HS-27A (cell line): ENCODE data around the gene SCIN.
"Not testable (repeated sequence)": the region's sequence is repeated elsewhere in the genome, so short reads cannot be mapped to it uniquely, and the experiment has no call there.

Source experiments
- DNase-seq: peaks from one replicate; pipeline ENCODE4 v3.0.0-alpha.2; 2012; ENCODE audit warnings: low read depth, missing footprints

The SCIN gene

DNA sequence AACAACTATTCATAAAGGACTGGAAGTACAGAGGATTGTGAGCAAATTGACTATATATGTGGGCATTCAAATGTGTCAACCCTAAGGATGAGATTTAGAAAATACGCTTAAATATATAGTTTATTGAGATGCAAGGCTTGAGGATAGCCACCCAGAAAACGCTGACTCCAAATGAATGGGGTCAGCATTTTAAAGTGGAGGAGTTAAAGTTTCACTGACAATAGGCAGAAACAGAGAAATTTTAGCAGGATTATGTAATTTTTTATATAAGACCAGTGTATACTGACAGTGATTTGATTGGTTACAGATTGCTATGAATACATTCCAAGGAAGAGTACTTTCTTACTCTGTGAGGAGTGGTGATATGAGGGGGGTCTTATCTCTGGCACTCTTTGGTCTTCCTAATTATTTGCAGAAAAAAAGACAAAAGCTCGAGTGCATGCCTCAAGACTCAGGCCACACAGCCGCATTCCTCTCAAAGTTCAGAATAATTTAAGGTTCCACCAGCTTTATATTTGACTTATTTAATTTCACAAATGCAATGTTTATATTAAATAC, 78.3 kb downstream of the SCIN start:
- no peak for DNase-seq

DNA sequence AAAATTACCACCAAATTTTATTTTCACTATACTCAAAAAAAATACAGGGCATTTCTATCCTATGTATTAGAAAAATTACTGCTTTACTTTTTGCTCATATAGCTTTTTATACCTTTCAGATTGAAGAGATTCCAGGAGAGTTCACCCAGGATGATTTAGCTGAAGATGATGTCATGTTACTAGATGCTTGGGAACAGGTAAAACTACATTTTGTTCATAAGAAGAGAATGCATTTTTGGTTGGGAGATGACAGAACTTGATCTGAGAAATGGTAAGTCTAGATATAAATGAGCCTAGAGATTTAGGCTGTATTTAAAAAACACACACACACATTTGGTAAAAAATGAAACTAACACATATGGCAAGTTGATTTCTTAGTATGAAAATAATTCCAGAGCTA, 78.8 kb downstream of the SCIN start:
- DNase-seq: no peak

DNA sequence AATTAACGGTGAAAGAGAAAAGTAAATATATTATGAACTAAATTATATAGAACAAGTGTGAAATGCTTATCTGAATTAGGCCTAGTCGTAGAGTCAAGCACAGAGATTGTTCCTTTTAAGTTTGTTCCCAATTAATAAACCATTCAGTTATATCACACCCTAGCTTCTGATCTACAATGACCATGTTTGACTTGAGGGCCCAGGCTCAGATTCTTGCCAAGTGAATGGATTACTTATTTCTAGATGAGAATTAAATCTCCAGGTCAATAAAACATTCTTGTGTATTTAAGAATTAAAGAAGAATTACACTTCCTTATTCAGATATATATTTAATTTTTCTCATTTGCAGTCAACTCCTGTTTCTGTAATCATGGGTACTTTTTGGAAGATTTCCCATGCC, 79.6 kb downstream of the SCIN start:
- no peak for DNase-seq

DNA sequence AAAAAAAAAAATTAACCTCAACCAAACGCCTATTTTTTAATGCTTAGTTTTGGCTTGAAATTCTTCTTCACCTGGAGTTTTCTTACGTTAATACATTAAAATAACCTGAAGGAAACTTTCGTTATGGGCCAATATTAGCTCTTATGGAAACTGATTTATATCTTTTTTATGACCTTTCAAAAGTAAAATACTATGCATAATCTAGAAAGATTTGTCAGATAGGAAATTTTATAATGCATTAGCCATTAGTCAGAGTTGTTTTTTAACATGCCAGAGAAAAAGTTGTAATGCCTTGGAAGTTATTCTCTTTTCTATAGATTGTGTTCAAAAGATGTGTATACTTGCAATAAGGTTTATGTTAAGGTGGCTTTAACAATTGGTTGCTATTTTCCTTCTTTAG, 82.6 kb downstream of the SCIN start:
- DNase-seq: no peak

DNA sequence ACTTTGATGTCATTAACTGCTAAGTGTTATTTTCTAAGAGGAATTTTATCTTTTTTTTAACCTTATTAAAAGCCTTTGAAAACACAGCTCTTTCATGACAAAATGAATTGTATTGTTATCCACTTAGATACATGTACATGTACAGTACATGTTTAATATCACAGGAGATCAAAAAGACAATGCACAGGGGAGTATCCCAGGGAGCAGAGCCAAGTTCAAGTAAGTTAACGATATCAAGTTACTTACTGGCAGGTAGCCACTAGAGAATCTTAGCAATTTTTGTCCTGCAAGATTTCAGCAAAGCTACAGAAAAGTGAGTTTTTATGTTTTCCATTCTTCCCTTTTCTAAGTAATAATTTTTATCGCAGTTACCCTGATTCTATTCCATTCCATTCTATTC, 83.0 kb downstream of the SCIN start:
- DNase-seq: no peak

DNA sequence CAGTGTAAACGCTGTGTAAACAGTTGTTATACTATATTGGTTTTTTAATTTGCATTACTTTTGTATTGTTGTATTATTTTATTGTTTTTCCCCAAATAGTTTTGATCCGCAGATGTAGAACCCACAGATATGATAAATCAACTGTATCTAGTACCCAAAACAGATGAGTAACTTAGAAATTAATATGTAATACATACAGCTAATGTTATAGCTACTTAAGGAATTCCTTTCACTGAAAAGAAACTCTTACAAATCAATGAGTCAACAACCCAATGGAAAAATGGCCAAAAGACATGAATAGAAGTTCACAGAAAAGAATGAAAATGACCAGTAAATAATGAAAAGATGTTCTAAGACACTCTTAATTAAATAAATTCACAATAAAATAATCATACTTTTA, 84.6 kb downstream of the SCIN start:
- no peak for DNase-seq

DNA sequence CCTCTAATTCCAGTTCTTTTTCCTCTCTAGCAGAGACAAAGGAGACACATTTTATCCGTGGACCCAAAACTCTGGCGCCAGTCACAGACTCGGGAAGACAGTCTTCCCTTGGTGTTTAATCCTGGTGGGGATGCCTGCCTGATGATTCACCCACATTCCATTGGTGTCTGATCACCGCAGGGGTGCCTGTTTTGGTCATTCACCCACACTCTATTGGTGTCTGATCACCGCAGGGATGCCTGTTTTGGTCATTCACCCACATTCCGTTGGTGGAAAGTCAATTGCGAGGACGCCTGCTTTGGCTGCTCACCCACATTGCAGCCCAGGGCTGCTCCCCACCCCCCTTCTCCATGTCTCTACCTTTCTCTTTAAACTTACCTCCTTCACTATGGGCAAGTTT, 89.9 kb downstream of the SCIN start:
- peak; percentile 94 for DNase-seq

DNA sequence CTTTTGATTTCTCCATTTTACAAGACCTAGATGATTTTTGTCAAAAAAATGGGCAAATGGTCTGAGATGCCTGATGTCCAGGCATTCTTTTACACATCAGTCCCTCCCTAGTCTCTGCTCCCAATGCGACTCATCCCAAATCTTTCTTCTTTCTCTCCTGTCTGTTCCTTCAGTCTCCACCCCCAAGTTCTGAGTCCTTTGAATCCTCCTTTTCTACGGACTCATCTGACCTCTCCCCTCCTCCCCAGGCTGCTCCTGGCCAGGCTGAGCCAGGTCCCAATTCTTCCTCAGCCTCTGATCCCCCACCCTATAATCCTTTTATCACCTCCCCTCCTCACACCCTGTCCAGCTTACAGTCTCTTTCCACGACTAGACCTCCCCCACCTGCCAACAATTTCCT, 90.5 kb downstream of the SCIN start:
- DNase-seq: not testable (repeated sequence)

DNA sequence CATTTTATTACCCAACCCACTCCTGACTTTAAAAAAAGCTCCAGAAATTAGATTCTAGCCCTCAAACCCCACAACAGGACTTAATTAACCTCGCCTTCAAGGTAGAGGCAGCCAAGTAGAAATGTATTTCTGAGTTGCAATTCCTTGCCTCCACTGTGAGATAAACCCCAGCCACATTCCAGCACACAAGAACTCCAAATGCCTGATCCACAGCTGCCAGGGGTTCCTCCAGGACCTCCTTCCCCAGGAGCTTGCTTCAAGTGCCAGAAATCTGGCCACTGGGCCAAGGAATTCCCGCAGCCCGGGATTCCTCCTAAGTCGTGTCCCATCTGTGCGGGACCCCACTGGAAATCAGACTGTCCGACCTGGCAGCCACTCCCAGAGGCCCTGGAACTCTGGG, 91.1 kb downstream of the SCIN start:
- DNase-seq: no peak

DNA sequence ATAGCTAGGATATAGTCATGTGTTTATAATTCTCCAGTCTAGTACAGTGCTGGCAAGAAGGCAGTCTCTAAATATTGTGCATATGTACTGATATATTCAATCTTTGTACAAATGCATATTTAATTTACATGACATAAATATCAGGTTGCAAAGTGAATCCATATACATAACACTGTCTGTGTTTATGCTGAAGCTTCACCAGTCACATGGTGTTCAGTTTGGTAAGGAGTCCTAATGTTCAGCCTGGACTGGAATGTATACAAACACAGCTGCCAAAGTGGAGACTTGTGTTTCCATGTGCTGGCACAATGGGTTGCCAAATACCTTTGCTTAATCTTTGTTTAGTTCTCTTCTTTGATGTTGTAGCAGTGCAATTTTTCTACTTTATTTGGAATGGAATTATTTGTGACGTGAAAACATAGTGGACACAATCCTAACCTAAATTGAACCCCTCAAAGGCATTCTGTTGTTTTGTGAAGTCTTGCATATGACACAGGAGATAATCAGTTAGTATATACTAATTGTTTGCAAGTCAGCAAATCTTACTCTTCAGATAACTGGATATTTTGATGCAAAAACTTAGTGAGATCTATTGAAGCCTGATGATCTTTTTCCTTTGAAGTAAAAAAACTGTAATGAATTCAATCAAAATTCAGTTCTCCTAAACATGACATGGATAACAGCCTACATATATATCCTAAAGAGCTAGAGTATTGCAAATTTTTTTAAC, 99.6 kb downstream of the SCIN start:
- no peak for DNase-seq

DNA sequence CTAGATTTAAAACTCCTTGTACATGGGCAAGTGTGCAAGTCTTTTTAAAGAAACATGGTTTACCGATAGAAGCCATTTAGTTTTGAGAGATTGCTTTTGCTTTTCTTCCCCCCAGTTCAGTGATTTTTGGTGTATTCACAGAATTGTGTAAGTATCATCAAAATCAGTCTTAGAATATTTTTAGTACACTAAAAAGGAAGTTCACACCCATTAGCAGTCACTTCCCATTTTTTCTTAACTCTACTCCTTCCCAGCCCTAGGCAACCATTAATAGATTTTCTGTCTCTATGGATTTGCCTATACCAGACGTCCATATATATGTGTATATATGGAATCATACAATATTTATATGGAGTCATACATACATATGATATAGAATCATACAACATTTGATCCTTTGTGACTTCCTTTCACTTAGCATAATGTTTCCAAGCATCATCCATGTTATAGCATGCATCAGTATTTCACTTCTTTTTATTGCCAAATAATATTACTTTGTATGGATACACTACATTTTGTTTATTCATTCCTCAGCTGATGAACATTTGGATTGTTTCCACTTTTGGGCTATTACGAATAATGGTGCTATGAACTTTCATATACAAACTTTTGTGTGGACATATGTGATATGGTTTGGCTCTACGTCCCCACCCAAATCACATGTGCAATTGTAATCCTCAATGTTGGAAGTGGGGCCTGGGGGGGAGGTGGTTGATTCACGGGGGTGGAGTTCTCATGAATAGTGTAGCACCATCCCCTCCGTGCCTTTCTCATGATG, 100.4 kb downstream of the SCIN start:
- no peak for DNase-seq

DNA sequence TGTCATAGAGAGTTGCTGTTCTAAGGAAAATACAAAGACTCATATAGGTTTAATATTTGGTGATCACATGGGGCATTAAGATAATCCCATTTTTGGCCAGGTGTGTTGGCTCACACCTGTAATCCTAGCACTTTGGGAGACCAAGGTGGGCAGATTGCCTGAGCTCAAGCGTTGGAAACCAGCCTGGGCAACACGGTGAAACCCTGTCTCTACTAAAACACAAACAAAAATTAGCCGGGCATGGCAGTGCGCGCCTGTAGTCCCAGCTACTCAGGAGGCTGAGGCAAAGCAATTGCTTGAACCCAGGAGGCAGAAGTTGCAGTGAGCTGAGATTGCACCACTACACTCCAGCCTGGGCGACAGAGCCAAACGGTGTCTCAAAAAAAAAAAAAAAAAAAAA, 102.9 kb downstream of the SCIN start:
- not testable (repeated sequence) for DNase-seq

DNA sequence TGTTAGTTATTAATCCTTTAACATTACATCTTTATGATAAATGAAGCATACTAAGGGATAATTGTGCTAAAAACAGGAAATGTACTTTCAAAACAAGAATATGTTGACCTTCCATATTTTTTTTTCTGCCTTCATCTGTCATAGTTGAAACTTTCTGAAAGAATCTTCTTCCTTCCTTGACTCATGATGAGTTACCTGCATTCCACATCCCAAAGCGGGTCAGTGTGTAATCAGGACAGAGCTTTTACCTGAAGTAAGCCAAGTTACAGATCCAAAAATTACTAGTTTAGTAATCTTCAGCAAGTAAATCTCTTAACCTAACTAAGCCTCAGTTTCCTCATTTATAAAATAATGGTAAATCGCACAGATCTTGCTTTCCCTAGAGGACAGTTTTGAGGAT, 103.5 kb downstream of the SCIN start:
- no peak for DNase-seq

DNA sequence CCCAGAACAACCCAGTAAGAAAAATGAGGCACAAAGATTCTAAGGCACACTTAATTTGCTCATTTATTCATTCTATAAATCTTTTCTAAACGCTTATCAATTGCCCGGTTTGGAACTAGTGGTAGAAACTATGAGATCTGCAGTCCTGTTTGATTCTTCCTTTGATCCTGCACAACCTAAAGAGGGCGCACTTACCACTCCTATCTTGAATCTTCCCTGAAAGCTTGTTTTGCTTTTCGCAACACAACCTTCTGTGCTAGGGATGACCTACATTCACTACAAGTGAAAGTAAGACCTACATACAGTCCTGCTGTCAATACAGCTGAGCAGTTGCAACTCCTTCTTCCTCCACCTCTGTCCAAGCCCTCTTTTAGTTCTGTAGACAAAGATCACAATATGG, 104.3 kb downstream of the SCIN start:
- DNase-seq: no peak

DNA sequence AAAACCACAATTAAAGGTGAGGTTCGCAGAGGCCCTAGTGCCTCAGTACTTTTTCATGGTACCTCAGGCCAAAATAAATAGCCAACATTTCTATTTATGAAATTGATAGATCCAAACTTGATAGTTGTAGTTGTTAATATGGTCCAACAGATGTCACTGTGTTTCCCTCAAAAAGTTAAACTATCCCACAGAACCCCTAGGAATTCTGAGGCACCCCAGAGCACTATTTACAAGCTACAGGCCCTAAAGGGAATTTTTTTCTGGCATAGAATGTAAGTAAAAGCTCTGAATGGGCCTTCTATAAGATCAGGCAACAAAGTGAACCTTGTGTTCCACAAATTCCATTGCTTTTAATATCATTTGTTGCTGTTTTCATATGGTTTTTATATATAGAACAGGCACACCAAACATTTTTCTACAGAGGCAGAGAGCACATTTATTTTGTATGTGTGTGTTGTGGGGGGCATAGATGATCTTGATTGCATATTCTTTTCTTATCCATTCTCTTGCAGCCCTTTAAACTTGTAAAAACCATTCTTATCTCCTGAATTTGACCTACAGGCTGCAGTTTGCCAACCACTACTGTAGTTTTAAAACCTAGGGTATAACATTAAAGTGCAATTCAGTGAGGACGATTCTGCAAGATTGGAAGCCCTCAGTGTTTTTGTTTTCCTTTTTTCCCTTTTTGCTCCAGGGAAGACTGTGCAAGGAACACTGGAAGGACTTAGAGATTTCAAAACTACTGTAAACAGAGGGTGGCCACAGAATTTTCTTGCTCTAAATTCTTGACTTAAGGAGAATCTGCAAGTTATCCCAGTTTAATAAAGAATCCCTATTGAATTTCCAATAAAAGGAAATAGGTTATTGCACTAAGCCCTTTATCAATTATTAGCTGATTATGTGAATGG, 113.4 kb downstream of the SCIN start:
- no peak for DNase-seq

DNA sequence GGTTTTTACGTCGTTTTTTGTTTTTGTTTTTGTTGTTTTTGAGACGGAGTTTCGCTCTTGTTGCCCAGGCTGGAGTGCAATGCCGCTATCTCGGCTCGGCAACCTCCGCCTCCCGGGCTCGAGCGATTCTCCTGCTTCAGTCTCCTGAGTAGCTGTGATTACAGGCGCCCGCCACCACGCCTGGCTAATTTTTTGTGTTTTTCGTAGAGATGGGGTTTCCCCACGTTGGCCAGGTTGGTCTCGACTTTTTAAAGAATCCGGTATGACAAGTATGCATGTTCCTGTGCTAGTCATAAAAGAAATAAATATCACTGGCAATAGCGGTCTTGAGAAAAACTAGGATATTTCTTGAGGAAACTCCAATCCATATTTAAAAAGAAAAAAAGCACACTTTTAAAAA, 114.2 kb downstream of the SCIN start:
- no peak for DNase-seq

DNA sequence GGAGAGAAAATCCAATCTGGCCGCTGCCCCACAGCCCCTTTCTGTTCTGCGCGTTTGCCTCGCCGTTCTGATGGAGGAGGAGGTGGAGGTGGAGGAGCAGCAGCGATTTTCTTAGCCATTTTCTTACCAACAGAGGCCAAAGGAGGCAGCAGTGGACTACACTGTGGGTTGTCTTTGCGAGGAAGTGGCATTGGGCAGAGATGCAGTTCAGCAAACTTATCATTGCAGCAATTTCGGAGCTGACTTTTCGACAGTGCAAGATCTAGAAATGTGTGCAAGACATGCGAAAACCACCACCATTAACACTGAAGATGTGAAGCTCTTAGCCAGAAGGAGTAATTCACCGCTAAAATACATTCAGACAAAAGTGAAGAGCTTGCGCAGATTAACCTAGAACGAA, 115.0 kb downstream of the SCIN start:
- no peak for DNase-seq

DNA sequence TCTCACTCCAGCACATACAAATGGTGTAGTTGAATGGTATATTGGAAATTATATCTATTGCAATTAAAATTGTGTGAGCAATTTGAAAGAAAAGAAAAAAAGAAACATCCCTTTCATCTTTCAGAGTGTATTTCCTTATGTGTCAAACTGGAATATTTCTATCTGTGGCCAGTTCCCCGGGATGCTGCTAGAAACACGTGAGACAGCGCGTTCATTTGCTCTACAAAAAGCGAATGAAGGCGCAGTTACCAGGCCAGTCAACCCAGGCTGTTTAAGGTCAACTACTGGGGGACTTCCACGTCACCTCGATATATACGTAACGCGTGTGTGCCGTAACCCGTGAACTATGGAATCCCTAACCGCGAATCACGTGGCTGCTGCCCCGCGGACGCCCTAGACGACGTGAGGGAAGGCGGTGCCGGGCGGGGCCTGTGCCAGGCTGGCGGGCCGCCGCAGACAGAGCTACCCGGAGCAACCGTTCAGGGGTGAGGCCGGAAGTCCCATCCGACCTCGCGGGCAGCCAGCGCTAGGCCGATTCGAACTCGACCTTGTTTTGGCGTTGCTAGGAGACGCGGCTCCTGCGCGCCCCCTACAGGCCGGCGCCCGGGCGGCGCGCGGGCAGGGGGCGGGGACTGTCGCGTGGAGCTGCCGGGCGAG, 115.8 kb downstream of the SCIN start:
- peak; percentile 66 for DNase-seq

DNA sequence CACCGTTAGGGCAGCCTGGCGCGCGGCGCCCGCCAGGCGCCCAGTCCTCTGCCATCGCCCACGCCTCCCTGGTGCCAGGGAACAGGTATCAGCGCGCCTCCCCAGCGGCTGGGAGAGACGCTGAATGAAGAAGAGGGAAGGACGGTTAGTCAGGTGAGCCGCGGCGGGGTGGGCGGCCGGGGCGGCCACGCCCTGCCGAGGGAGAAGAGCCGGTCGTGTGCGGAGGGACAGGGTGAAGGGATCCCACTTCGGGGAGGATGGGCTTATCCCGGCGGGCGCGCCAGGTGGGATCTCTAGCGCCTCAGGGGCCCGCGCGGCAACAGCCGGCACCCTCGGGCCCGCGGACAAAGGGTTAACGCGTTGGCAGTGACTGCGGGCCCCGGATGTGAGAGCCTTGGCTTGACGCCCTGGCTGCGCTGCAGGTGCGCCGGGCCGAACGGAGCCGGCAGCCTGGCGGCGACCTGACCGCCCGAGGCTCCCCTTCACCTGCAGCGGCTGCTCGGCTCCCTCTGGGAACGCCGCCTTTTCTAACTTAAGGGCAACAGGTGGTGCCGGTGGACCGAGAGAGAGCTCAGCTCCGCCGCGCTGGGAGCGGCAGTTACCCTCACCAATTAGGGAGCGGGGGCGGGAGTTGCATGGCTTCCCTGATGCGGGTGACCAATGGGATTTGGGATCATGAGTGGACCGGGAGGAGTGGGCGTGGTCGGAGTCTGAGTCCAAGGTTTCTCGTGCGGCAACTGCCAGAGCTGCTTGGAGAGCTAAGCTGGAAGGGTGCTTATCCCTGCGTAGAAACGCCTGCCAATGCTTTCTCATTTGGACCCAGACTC, 116.6 kb downstream of the SCIN start, which contains the start of gene ARL4A:
Gene ARL4A, plus strand, starts transcription at position 743 of the 827 bp plus-strand sequence. CDS start 622 bp downstream, outside the sequence.
- DNase-seq: peak; percentile 91

DNA sequence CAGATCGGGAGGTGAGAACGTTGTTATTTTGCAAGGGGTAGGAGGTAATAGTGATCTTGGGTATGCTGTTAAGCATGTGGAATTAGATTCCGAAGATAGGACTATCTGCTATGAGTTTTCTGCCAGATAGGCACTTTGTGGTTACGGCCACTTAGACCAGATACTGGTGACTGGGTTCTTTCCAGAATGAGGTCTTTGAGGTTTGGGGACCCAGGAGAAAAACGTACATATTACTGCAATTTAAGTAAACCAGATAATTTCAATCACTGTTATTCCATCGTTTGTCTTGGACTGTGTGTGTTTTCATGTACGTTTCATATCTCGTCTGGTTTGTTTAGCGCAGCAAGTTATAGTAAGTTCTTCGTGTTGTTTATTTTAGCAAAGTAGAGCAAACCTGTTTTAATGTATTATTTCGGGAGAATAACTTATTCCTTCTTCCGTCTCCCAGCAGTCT, 117.2 kb downstream of the SCIN start:
- no peak for DNase-seq
